NCI-H2171 (cell line): ENCODE measurements around the gene PTPN14.

ENCODE experiments used
- DNase-seq: peaks from one replicate; lab custom pipeline; 2025; lab: John Stamatoyannopoulos, UW

The PTPN14 gene

DNA sequence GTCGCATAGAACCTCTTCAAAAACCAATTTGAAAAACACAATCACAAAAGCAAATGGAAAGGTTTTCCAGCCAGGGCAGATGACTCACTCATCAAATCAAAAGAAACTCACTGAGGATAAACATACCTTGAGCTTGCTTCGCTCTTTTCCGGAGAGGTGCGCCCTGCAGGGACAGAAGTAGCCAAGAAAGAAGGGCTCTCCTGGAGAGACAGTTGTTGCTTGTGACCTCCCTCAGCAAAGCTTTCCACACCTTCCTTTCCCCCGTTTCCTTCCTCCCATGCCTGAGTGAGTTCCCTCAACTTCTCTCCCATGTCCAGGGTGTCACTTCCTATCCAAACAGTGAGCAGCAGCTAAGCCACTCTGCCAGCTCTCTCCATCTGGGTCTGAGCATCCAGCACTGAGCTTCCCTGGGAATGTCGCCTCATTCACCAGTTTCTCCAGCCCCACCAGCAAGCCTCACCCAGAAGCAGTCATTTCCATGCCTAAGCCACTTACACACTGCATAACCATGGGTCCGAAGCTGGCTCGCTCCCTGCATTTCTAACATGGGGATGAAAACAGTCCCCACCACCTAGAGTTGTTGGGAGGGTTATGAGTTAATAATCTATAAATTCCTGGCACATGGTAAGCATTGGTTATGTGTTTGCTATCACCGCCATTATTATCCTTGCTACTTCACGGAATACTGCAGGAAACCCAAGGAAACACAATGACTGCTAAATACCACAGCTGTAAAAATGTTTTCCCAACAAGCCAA is 75.0 kb downstream of the PTPN14 start:
- no peak for DNase-seq

DNA sequence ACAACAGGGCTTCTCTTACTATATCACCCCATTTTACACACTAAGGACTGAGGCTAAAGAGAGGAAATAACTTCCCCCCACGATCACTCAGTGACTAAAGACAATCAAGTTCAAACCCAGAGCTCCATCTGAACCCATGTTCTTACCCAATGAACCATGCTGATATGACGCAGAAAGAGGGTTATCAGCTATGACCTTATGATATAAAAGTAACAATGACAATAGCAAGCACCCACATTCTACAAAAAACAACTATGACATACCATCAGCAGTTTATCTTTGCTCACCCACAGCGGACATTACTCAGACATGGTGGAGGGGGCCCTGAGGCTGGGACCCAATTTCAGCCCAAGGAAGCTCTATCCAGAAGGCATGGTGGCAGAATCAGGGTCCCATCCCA is 75.7 kb downstream of the PTPN14 start:
- DNase-seq: no peak

DNA sequence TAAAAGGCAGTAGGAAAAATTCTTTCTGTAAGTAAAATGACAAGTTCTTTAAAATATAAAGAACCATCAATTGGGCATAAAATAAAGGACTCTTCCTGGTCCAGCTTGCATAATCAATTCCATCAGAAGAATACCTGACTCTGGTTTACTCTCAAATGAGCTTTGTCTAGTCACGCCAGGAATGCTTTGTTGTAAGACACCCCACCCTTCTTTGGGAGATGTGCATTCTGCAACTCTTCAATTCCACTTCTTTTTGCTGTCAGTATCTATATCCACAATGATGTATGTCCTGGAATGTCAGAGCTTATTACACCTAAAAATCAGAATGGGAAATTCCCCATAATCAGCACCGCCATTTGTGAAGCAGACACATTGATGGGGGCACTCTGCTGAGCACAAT is 76.1 kb downstream of the PTPN14 start:
- no peak for DNase-seq

DNA sequence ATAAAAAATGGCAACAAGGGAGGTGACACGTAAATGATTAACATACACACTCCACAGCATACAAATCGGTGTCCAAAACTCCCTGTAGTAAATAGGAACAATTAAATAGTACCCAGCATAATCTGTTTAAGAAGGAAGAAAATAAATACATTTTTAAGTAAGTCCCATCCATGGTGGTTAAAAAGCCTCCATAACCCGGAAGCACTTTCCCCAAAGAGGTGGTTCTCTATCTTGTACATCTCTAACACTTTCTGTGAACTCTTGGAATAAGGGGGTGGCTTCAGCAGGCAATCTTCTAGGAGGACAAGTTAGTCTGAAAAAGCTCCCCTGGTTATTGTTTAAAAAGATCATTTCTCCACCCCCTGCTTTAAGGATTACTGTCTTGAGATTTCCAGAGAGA is 76.9 kb downstream of the PTPN14 start:
- DNase-seq: no peak

DNA sequence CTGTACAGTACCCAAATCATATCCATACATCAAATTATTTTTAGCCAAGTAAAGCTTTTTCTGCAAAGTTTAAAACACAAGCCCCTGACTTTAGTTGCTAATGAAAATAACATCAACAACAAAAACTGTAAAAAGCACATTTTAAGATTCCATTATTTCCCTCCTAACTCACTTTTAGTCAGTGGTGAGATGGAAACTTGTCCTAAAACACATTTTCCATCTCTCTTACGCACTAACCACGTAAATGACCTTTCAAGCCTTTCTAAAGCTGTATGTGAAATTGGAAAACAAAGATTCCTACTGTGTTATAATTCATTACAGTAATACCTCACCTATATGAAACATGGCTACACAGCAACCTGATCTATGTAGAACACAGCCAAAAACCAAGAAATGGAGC is 77.5 kb downstream of the PTPN14 start:
- DNase-seq: no peak

DNA sequence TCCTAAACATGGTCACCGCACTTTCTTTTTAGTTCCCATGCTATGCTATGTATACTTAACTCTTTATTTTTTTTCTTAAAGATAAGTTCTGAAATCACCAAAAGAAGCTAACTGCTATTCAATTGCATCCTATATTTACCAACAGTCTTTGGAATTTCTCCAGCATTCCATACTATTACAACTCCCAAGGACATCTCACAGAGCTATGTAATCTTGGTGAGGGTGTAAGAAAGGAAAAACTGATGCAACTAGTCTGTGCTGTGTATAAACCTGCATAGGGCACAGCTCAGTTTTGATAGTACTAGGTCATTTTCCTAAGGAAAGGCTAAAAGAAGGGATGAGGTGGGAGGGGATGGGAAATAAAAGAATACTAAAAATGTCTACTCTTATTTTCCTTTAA is 78.0 kb downstream of the PTPN14 start:
- DNase-seq: no peak

DNA sequence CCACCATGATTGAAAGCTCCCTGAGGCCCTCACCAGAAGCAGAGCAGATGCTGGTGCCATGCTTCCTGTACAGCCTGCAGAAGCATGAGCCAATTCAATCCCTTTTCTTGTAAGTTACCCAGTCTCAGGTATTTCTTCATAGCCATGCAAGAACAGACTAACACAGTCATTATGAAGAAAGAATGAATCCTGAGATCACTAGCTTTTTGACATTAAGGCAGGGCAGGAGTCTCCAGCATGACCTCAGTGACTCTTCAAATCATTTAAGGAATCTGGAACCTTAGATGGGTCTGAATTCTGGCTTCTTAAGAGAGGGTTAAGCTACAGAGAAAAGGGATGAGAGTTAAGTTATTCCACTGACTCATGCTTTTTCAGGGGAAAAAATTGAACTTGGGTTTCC is 79.0 kb downstream of the PTPN14 start:
- DNase-seq: no peak

DNA sequence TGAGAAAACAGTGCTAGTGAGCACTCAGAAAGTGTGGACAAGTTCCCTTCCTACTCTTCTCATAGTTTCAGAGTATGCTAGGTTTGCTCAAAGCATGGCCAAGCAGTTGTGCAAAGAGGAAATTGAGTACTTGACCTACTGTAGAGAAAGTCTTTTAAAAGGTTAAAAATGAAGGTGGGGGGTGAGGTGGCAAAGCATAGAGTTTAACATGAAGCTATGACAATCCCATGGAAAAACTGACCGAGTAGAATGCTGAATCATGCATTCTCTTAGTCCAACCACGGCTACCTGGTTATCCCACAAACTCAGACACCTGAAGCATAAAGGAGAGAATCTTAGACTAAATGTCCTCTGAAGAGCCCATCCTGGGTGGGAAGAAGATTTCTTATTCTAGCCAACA is 79.9 kb downstream of the PTPN14 start:
- DNase-seq: no peak

DNA sequence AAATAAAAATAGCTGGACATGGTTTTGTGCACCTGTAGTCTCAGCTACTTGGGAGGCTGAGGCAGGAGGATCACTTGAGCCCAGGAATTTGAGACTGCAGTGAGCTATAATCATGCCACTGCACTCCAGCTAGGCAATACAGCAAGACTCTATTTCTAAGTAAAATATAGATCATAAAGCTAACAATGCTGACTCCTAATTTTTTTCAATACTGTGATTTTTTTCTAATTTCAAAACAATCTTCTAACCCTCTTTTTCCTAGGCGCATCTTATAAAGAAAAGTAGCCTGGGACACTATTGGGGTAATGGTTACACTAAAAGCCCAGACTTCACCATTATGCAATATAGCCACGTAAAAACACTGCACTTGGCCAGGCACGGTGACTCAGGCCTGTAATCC is 81.3 kb downstream of the PTPN14 start:
- no peak for DNase-seq

DNA sequence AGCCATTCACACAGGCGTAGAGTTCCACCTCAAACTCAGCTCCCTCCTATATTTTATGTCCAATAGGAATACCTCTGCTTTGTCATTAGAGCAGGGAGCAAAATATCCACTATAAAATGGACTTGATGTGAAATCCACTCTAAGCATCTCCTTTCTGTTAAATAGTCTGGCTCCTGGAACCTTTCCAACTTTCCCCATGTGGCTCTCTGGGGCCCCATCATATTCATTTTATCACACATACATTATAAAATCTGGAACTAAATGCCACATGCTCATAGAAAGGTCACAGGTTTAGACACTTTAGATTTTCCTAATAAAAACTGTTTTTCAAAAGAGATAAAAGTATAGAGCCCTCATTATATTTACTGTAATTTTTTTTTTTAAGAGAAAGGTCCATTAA is 82.1 kb downstream of the PTPN14 start:
- DNase-seq: peak; percentile 2

DNA sequence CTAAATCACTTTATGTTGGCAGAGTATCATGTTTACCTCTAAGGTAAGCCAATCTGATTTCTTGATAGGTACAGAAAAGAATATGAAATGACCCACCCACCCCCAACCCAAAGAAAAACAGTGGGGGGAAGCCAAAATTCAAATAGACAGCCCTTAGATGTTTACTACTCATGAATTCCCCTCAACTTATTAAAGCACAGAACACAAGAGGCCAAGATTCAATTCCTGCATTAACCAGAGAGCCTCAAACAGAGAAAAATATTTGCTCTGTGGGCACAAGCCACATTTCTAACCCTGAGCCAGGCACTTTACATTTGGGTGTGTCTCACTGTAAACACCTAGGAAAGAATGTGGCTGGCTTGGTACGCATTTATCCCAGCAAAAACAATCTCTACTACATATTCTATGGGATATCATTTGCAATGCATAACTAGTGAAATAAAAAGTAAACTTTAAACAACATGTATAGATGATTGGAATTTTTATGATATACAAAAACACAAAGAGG is 84.3 kb downstream of the PTPN14 start:
- DNase-seq: no peak

DNA sequence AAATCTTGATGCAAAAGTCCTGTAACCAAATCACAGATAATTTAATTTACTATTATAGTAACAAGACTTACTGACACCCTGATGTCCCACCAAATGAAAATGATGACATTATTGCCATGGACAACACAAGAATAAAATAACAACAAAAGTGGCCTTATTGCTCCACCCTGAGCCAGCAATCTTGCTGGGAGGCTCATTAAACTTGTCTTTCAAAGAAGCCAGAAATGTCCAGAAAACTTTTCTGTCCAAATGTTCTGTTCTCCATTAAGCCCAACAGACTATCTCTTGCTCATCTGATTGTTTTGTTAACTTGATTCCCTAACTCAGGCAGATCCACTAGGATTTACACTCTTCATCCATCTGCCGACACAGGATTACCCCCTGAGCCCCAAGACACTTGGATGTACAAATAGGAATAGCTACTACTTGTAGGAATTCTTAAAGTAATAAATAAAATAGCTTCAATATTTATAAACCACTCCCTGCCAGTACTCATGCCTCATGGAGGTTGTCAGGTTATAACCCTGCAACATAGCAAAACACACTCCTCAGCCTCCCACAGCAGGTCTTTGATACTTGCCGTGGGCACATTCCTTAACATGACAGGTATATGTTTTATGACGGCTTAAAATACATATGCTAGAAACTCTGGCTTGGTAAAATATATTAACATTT is 84.9 kb downstream of the PTPN14 start:
- no peak for DNase-seq

DNA sequence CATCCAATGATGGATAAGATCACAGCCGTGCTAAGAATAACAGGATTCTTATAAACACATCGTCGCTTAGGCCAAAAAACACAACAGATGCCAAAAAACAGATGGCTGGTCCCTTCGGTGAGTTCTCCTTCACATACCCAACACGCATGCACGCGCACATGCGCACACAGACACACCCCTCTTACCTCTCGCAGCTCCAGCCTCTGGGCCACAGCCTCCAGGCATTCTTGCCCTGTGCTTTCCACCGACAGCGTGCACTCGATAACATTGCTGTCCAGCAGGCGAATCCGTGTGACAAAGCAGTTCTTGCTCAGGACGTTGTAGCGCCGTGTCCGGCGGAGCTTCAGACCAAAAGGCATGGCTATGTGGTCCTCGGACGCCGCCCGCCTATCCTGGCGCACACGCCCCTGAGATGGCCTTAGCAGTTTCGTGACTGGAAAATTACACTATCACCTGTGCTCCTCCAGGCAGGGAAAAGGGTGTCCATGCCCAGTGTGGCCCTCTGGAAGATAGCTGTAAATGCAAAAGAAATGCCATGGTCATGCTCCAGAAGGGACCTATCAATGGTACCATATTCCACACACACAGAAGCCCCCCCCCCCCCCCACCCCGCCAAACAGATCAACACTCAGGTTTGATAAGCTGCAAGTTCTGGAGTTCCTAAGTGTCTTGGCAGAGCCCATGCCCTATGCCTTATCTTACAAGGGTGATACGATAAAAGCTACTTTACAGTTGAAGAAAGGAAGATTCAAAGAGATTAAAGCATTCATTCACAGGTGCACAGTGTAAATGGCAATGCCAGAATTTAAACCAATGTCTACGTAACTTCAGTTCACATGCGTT is 86.7 kb downstream of the PTPN14 start:
- peak; percentile 91 for DNase-seq

DNA sequence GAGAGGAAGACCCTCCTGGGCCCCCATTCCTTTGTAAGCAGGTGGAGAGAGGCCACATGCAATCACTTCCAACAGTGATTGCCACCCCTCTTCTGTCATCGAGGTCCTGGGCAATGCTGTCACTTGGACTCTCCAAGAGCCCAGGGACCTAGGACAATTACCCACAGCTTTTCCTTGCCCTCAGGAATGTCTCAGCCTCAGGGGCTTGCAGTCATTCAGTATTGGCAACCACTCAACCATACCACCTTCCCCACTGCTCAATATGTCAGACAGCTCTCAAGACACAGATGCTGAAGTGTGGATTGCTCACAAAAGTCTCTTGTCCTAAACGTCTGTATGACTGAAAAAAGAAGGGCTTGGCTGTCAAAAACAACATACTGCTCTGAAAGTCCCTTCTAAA is 87.8 kb downstream of the PTPN14 start:
- DNase-seq: no peak

DNA sequence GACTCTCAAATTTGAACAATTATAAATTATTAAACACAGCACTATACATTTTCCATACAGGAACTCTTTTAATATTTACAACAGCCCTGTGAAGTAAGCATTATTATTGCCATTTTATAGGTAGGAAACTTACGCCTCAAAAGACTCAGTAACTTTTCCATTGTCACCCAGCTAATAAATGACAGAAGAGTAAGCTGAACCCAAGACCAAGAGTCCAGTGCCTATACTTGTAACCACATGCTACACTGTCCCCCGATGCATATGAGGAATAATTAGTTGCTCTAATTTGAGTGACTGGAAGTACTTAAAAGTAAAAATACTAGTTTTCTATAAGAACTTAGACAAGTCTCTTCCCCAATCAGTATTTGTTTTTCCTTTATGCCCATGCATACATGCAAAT is 88.5 kb downstream of the PTPN14 start:
- no peak for DNase-seq

DNA sequence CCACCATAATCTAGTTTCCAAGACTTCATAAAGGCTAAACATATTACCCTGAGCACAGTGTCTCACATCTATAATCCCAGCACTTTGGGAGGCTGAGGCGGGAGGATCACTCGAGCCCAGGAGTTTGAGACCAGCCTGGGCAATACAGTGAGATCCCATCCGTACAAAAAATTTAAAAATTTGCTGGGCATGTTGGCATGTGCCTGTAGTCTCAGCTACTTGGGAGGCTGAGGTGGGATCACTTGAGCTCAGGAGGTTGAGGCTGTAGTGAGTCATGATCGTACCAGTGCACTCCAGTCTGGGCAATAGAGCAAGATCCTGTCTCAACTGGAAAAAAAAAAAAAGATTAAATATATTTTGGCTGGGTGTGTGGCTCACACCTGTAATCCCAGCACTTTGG is 90.1 kb downstream of the PTPN14 start:
- DNase-seq: no peak

DNA sequence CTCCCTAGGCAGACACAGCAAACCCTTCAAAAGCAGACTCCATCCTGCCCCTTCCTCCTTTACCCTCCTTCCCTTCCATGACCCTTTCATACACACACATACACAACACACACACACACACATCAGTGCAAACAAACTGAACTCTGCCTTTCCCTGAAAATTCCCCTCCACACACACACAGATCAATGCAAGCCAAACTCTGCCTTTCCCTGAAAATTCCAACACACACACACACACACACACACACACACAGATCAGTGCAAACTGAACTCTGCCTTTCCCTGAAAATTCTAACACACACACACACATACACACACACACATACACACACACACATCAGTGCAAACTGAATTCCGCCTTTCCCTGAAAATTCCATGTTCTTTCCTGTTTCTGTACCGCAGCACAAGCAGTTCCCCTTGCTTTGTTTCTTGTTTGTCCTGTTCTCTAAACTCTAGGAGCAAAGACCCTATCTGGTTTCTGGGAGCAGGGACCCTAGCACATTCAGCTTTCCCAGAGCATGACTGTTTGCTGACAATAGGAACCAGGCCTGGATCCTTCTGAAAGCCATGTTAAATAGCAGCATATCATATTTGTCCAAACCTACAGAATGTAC is 91.0 kb downstream of the PTPN14 start:
- DNase-seq: no peak

DNA sequence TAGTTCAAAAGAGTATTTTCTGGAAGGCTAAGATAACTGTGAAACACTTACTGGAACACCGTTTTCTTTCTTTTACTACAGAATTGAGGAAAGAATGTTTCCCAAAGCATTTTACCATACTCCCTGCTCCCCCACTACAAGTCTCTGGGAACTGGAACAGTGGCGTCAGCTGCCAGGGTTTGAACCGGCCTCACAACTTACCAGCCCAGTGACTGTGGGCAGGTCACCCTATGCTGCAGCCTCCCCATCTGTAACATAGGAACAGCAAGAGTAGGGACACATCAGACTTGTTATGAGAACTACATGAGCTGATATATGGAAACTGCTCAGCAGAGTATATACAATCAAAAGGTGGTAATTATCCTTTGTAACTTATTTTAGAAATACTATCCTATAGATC is 91.5 kb downstream of the PTPN14 start:
- no peak for DNase-seq

DNA sequence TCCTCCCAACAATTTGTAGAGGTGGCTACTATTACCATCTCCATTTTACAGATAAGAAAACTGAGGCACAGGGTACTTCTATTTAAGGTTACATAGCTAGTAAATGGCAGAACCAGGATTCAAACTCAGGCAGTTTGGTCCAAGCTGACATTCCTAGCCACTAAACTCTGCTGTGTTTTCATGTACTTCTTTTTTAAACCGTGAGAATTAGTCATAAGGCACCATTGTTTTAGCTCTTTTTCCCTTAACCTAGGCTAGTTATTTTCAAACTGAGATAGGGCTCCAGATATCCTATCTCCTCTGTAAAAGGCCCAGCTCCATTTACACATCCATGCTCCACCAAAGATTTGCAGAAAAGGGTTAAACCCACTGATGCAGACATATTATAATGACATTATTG is 92.9 kb downstream of the PTPN14 start:
- DNase-seq: no peak

DNA sequence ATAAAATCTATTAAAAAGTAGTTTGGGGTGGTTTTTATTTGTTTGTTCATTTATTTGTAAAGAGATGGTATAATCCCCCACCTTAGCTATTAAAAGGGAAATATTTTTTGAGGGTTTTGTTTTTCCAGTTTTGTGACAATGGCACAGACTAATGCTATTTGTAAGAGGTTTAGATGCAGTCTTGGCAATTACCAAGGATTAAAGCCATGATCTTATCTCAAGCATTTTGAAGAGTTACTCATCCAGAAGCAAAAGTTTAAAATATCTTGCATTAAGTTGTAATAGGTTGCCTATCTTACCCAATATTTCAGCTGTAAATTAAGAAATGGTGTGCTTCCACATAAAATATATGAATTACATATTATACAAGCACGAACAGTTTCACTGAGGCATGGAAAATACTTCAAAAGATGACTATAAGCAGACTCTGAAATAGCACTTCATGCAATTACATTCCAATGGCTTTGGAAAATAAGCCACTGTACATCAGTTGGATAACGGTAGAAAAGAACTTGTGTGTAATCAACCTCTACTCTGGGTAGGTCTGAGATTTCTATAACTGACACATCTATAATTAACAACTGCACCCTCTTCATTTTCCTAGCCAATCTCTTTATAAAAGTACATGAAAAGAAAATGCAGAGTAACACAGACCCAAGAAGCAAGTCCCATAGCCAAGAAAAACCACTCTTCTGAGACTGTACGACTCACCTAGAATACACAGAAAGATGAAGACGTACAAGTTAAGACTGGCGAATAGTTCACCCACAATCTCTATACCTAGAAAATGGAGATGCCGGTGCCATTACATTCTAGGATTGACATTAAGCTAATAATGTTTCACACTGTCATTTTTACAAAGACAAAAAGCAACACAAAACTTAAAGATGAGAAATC is 95.2 kb downstream of the PTPN14 start:
- DNase-seq: no peak

DNA sequence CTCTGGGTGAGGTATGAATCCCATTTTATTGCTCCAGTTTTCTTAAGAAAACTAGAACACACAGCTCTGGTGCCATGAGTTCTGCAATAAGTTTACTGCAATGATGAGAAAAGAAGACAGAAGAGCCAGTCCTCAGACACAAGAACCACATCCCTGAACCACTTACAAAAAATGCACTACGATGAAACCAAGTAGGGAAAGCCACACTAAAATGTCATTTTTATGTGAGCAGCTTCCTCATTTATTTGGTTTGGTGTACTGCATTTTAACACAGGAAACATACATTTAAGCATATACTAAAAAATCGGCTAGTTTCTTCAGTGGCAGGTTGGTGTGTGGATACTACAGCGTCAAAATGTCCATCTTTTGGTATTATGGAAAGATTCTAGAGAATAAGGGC is 95.9 kb downstream of the PTPN14 start:
- no peak for DNase-seq
